Gastroesophageal sphincter (tissue), 4 donors: Measurements from ENCODE around the gene COLQ. TPM values are rescaled to one million over a fixed set of nuclear protein-coding genes. Genes with fewer than 3 reads are reported as not detected.
"Not testable (repeated sequence)": the region's sequence is repeated elsewhere in the genome, so short reads cannot be mapped to it uniquely, and the experiment has no call there.

ENCODE experiments used
- ATAC-seq: fragments of 150-250 bp; one replicate; pipeline ENCODE4 v1.9.1; 2016; ENCODE audit warnings: mild to moderate bottlenecking, moderate library complexity
- H3K27ac ChIP-seq, 4 donors: fragments of 200-600 bp; sonication (generic) in 3 of 4; 1 replicate in 3 of 4; 2 replicates in 1 of 4; pipeline ENCODE4 v1.5.1; 2016 to 2019
- H3K27me3 ChIP-seq: fragments of 200-600 bp; sonication (generic); one replicate; pipeline ENCODE4 v1.5.1; 2019
- H3K36me3 ChIP-seq, 2 donors: fragments of 200-600 bp; sonication (generic); one replicate each; pipeline ENCODE4 v1.5.1; 2019; ENCODE audit warnings: control low read depth in 1 of 2
- H3K4me1 ChIP-seq, 3 donors: fragments of 200-600 bp; sonication (generic); 1 replicate in 2 of 3; 2 replicates in 1 of 3; pipeline ENCODE4 v1.5.1; 2016 to 2019; ENCODE audit warnings: control low read depth in 2 of 3
- H3K4me3 ChIP-seq, 2 donors: fragments of 200-600 bp; sonication (generic); one replicate each; pipeline ENCODE4 v1.5.1; 2019; ENCODE audit warnings: mild to moderate bottlenecking in 1 of 2, moderate library complexity in 1 of 2
- H3K9me3 ChIP-seq, 3 donors: fragments of 200-600 bp; sonication (generic); one replicate each; pipeline ENCODE4 v1.5.1; 2017 to 2019; ENCODE audit warnings: control low read depth in 2 of 3
- CTCF ChIP-seq, 4 experiments: fragments of 200-600 bp in 2 of 4; fragments of 450-650 bp in 2 of 4; sonication (generic) in 1 of 4; IDR thresholded peaks; one replicate each; pipeline ENCODE4 v1.5.1; 2017 to 2019; ENCODE audit warnings: antibody characterized with exemption in 4 of 4, mild to moderate bottlenecking in 2 of 4, moderate library complexity in 2 of 4
- EP300 ChIP-seq: sonication (generic); formaldehyde crosslinking; IDR thresholded peaks from one replicate; pipeline ENCODE4 v1.6.1; 2017; ENCODE audit warnings: antibody characterized with exemption, mild to moderate bottlenecking
- POLR2A ChIP-seq, 2 donors: fragments of 450-650 bp; IDR thresholded peaks; one replicate each; pipeline ENCODE4 v1.6.1; 2017; ENCODE audit warnings: antibody characterized with exemption in 2 of 2, mild to moderate bottlenecking in 2 of 2, moderate library complexity in 1 of 2
- POLR2AphosphoS5 ChIP-seq: sonication (generic); formaldehyde crosslinking; IDR thresholded peaks from one replicate; pipeline ENCODE4 v1.6.1; 2017; ENCODE audit warnings: antibody characterized with exemption
- WGBS, 2 donors: methylation state at CpG; one replicate each; pipeline ENCODE4 v1.1.5; 2018; ENCODE audit warnings: low coverage in 1 of 2; 5-methylcytosine and 5-hydroxymethylcytosine counted together
- total RNA-seq, 4 donors: library from RNA; depleted of rRNA; stranded (reverse); fragments of >200 nt; gene quantifications; one replicate each; pipeline ENCODE4 v1.1.0, GENCODE V29; 2016

The COLQ gene
- total RNA-seq, 4 donors from 2014 or later, result 0.57 to 2.7 (median 1.8) TPM

- H3K4me1 ChIP-seq, result peaks cover 0 to 15% (median 5%) of the 10 kb centered on the region in 3 donors
- no peaks in the 10 kb centered on the region for H3K9me3 ChIP-seq
- TF ChIP-seq POLR2AphosphoS5 (no peak), EP300 (no peak), CTCF (IDR thresholded peaks at IDR 0.05) (no peak), POLR2A (IDR thresholded peaks at IDR 0.05) (no peak)
- no peaks in the 10 kb centered on the region for H3K27me3 ChIP-seq
- H3K4me3 ChIP-seq, result no peak overlapping the region
- WGBS, 2 donors, result 69 to 79% methylated on average over 4 of the region's 4 CpGs
- H3K36me3 ChIP-seq, result peaks cover 0 to 80% of the 10 kb centered on the region in 2 donors
- H3K27ac ChIP-seq, result no peak overlapping the region
- ATAC-seq, result no peak
Observed at GRCh38 chr3:15420871-15421270, 100.6 kb downstream of the COLQ start.

- not testable (repeated sequence) for H3K4me3 ChIP-seq, H3K4me1 ChIP-seq, ATAC-seq, H3K27ac ChIP-seq, H3K27me3 ChIP-seq, H3K9me3 ChIP-seq
- WGBS, 2 donors, result 92 to 100% methylated on average over 2 to 7 of the region's 7 CpGs
- peaks cover 5 to 75% of the 10 kb centered on the region in 2 donors for H3K36me3 ChIP-seq
Observed at GRCh38 chr3:15410966-15411365, 110.5 kb downstream of the COLQ start.

DNA sequence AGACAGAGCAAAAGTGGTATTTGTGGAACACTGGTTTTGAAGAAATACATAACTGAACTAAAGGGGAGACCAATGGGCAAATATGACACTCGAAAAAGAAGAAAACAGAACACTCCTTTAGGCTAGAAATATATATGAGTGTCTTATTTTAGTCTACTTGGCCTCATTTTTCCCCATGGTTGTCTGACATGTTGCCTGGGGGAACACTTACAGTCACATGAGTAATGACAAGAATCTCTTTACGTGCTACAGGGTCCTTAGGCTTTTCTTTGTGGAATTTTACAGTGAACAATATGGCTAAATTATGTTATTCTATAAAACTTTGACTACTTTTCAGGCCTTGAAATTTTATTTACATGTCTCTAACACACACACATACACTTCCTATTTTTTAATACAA is 111.7 kb downstream of the COLQ start:
- Histone ChIP-seq H3K9me3 (no peaks in the 10 kb centered on the region), H3K36me3 (peaks cover 5 to 63% of the 10 kb centered on the region in 2 donors), H3K27ac (no peak overlapping the region), H3K27me3 (no peaks in the 10 kb centered on the region), H3K4me3 (no peak overlapping the region), H3K4me1 (peaks cover 0 to 10% (median 0%) of the 10 kb centered on the region in 3 donors)
- no peak for TF ChIP-seq POLR2A (IDR thresholded peaks at IDR 0.05)
- TF ChIP-seq POLR2AphosphoS5, result no peak
- TF ChIP-seq CTCF (IDR thresholded peaks at IDR 0.05), result no peak
- TF ChIP-seq EP300, result no peak
- WGBS, 2 donors, result 94 to 100% methylated on average over 2 of the region's 2 CpGs
- ATAC-seq, result no peak

DNA sequence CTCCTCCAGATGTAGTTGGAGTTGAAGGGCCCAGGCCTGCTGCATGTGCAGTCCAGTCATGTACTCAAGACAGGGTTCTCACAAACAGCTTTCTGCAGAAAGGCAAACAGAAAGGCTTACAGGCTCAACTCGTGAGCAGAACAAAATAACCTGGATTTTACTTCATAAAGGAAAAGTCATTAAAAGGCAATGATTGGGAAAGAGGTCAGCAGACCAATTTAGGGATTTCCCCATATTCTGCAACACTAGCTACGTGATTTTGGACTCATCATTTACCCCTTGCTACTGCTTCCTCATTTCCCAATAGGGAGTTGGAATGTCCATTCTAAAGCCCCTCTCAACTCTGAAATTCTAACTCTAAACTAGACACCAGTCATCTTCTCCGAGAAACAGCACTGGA is 112.3 kb downstream of the COLQ start:
- H3K27me3 ChIP-seq, result no peaks in the 10 kb centered on the region
- no peaks in the 10 kb centered on the region for H3K9me3 ChIP-seq
- no peak for ATAC-seq
- H3K36me3 ChIP-seq, result peaks cover 5 to 58% of the 10 kb centered on the region in 2 donors
- WGBS, 2 donors, result 70% methylated on average over 2 of the region's 3 CpGs
- no peak overlapping the region for H3K4me3 ChIP-seq
- peaks cover 0 to 10% (median 0%) of the 10 kb centered on the region in 3 donors for H3K4me1 ChIP-seq
- H3K27ac ChIP-seq, result no peak overlapping the region
- TF ChIP-seq EP300 (no peak), POLR2AphosphoS5 (no peak), CTCF (IDR thresholded peaks at IDR 0.05) (no peak), POLR2A (IDR thresholded peaks at IDR 0.05) (no peak)

- Histone ChIP-seq H3K9me3 (no peaks in the 10 kb centered on the region), H3K36me3 (peaks cover 0 to 21% of the 10 kb centered on the region in 2 donors), H3K4me3 (no peak overlapping the region), H3K4me1 (peaks cover 0 to 10% (median 0%) of the 10 kb centered on the region in 3 donors), H3K27me3 (no peaks in the 10 kb centered on the region), H3K27ac (no peak overlapping the region)
- no peak for TF ChIP-seq POLR2AphosphoS5
- TF ChIP-seq CTCF (IDR thresholded peaks at IDR 0.05), result peak; percentile 31 to 62 (median 56)
- ATAC-seq, result no peak
- WGBS, 2 donors, result 39 to 45% methylated on average over 3 of the region's 3 CpGs
Observed at GRCh38 chr3:15405448-15406050, 116.0 kb downstream of the COLQ start.
